ENCODE measurements around the gene GSTM5. TPM values are rescaled to one million over a fixed set of nuclear protein-coding genes. Genes with fewer than 3 reads are reported as not detected.

GSTM5 gene
- polyA plus RNA-seq, 1 experiment = 12.5 TPM

GRCh38 chr1:109719337-109719837, 7.3 kb downstream of the GSTM5 start:
- Histone ChIP-seq H3K4me3 (ENCODE audit: low read depth, low read length) (no peak overlapping the region), H3K9me3 (ENCODE audit: control insufficient read depth, insufficient read depth, low read length) (no peaks in the 10 kb centered on the region), H3K27me3 (ENCODE audit: control insufficient read depth, insufficient read depth, low read length) (no peaks in the 10 kb centered on the region), H3K27ac (ENCODE audit: low read depth, low read length) (no peak overlapping the region)
- no peak for TF ChIP-seq CTCF (IDR thresholded peaks at IDR 0.05; ENCODE audit: low read depth, low read length)
- CTCF ChIA-PET = interaction anchor here (1.8 kb wide), 1 partner anchor 187 kb away, joined by 6 read pairs; no protein-coding TSS in a partner anchor
- POLR2A ChIA-PET = no interaction called here
- DNase-seq (ENCODE audit: low read depth, low spot score) = no peak

- DNase-seq (ENCODE audit: low read depth, low spot score) = no peak
Observed at GRCh38 chr1:109721042-109721441, 9.0 kb downstream of the GSTM5 start.

GRCh38 chr1:109721971-109722370, 9.9 kb downstream of the GSTM5 start:
- H3K27me3 ChIP-seq (ENCODE audit: control insufficient read depth, insufficient read depth, low read length) = peaks cover 6% of the 10 kb centered on the region
- DNase-seq (ENCODE audit: low read depth, low spot score) = no peak
- no peak for TF ChIP-seq CTCF (IDR thresholded peaks at IDR 0.05; ENCODE audit: low read depth, low read length)
- POLR2A ChIA-PET = interaction anchor here (1.0 kb wide), 1 partner anchor 18 kb away, joined by 3 read pairs; no protein-coding TSS in a partner anchor
- CTCF ChIA-PET = no interaction called here
- no peak overlapping the region for H3K27ac ChIP-seq (ENCODE audit: low read depth, low read length)
- H3K9me3 ChIP-seq (ENCODE audit: control insufficient read depth, insufficient read depth, low read length) = no peaks in the 10 kb centered on the region; the same call in 1 of the 2 replicates
- no peak overlapping the region for H3K4me3 ChIP-seq (ENCODE audit: low read depth, low read length)

More at GRCh38 chr1:109721042-109721441, 9.0 kb downstream of the GSTM5 start:
- POLR2A ChIA-PET = interaction anchor here (1.0 kb wide), 1 partner anchor 19 kb away, joined by 3 read pairs; no protein-coding TSS in a partner anchor
- H3K27ac ChIP-seq (ENCODE audit: low read depth, low read length) = no peak overlapping the region
- no peak for TF ChIP-seq CTCF (IDR thresholded peaks at IDR 0.05; ENCODE audit: low read depth, low read length)
- H3K27me3 ChIP-seq (ENCODE audit: control insufficient read depth, insufficient read depth, low read length) = no peaks in the 10 kb centered on the region
- H3K4me3 ChIP-seq (ENCODE audit: low read depth, low read length) = no peak overlapping the region
- CTCF ChIA-PET = interaction anchor here (1.3 kb wide), 1 partner anchor 81 kb away, joined by 3 read pairs; no protein-coding TSS in a partner anchor
- H3K9me3 ChIP-seq (ENCODE audit: control insufficient read depth, insufficient read depth, low read length) = no peaks in the 10 kb centered on the region; the same call in 1 of the 2 replicates

- H3K27ac ChIP-seq (ENCODE audit: low read depth, low read length) = no peak overlapping the region
- ChIA-PET CTCF (no interaction called here), POLR2A (no interaction called here)
- no peak overlapping the region for H3K4me3 ChIP-seq (ENCODE audit: low read depth, low read length)
- DNase-seq (ENCODE audit: low read depth, low spot score) = no peak
- H3K27me3 ChIP-seq (ENCODE audit: control insufficient read depth, insufficient read depth, low read length) = peaks cover 7% of the 10 kb centered on the region
- H3K9me3 ChIP-seq (ENCODE audit: control insufficient read depth, insufficient read depth, low read length) = no peaks in the 10 kb centered on the region; the same call in 1 of the 2 replicates
- no peak for TF ChIP-seq CTCF (IDR thresholded peaks at IDR 0.05; ENCODE audit: low read depth, low read length)
Observed at GRCh38 chr1:109722908-109723691, 11.0 kb downstream of the GSTM5 start.

- ChIA-PET CTCF (no interaction called here), POLR2A (no interaction called here)
- Histone ChIP-seq H3K27ac (ENCODE audit: low read depth, low read length) (no peak overlapping the region), H3K27me3 (ENCODE audit: control insufficient read depth, insufficient read depth, low read length) (peaks cover 7% of the 10 kb centered on the region), H3K4me3 (ENCODE audit: low read depth, low read length) (no peak overlapping the region), H3K9me3 (ENCODE audit: control insufficient read depth, insufficient read depth, low read length) (no peaks in the 10 kb centered on the region; the same call in 1 of the 2 replicates)
- TF ChIP-seq CTCF (IDR thresholded peaks at IDR 0.05; ENCODE audit: low read depth, low read length) = no peak
- DNase-seq (ENCODE audit: low read depth, low spot score) = no peak
Observed at GRCh38 chr1:109724933-109725332, 12.9 kb downstream of the GSTM5 start.

Data from AG04450 (cell line).